HEK293T (cell line): ENCODE data around the gene DUSP22.

Source experiments
- BHLHE40 ChIP-seq: fragments of 450-650 bp; IDR thresholded peaks from 2 replicates; pipeline ENCODE4 v1.6.1; 2016; ENCODE audit warnings: mild to moderate bottlenecking, moderate library complexity, borderline replicate concordance
- FOXA1 ChIP-seq: fragments of 450-650 bp; IDR thresholded peaks from 2 replicates; pipeline ENCODE4 v1.6.1; 2016; ENCODE audit warnings: mild to moderate bottlenecking
- FOXK2 ChIP-seq: fragments of 450-650 bp; IDR thresholded peaks from 2 replicates; pipeline ENCODE4 v1.6.1; 2016; ENCODE audit warnings: mild to moderate bottlenecking
- FOXM1 ChIP-seq: fragments of 450-650 bp; IDR thresholded peaks from 2 replicates; pipeline ENCODE4 v1.6.1; 2017; ENCODE audit warnings: mild to moderate bottlenecking, borderline replicate concordance
- LEF1 ChIP-seq: fragments of 450-650 bp; IDR thresholded peaks from 2 replicates; pipeline ENCODE4 v1.6.1; 2017; ENCODE audit warnings: mild to moderate bottlenecking, borderline replicate concordance
- NFRKB ChIP-seq: fragments of 450-650 bp; IDR thresholded peaks from 2 replicates; pipeline ENCODE4 v1.6.1; 2016; ENCODE audit warnings: mild to moderate bottlenecking, moderate library complexity
- SP1 ChIP-seq: fragments of 450-650 bp; IDR thresholded peaks from 2 replicates; pipeline ENCODE4 v1.6.1; 2017
- SUZ12 ChIP-seq: fragments of 450-650 bp; IDR thresholded peaks from 2 replicates; pipeline ENCODE4 v1.6.1; 2016; ENCODE audit warnings: mild to moderate bottlenecking
- TF ChIP-seq, protein P1 (sequence below): fragments of 450-650 bp; IDR thresholded peaks from 2 replicates; pipeline ENCODE4 v1.6.1; 2016

DNA sequence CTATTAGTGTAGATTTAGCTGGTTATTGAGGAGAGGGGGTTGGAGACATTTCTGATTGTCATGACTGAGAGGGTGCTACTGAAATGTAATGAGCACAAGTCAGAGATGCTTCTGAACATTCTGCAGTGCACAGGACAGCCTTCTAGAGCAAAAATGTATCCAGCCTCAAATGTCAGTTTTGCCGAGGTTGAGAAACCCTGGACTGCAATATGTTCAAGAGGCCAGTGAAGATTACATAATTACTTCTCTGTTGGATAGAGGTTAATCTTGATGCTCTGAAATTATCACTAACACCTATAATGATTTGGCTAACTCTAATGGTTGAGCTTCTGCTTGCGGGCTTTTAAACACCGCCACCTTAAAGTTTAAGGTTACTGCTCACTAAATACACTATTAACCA, 3.4 kb upstream of the DUSP22 start:
- no peak for TF ChIP-seq BHLHE40
- TF ChIP-seq NFRKB, result no peak
- TF ChIP-seq FOXK2, result no peak
- TF ChIP-seq SP1, result no peak
- no peak for TF ChIP-seq FOXA1
- no peak for TF ChIP-seq LEF1
- TF ChIP-seq, protein P1, sequence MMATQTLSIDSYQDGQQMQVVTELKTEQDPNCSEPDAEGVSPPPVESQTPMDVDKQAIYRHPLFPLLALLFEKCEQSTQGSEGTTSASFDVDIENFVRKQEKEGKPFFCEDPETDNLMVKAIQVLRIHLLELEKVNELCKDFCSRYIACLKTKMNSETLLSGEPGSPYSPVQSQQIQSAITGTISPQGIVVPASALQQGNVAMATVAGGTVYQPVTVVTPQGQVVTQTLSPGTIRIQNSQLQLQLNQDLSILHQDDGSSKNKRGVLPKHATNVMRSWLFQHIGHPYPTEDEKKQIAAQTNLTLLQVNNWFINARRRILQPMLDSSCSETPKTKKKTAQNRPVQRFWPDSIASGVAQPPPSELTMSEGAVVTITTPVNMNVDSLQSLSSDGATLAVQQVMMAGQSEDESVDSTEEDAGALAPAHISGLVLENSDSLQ, result no peak
- TF ChIP-seq SUZ12, result no peak
- TF ChIP-seq FOXM1, result no peak
